ENCODE measurements around the gene DMRT3. TPM values are rescaled to one million over a fixed set of nuclear protein-coding genes. Genes with fewer than 3 reads are reported as not detected.

The DMRT3 gene
- total RNA-seq, 6 experiments from 2014 or later, result not detected

- no peaks in the 10 kb centered on the region for H3K36me3 Mint-ChIP-seq (ENCODE audit: low read depth)
- no peak for TF ChIP-seq CTCF (IDR thresholded peaks at IDR 0.05)
- H3K4me3 Mint-ChIP-seq, result peak overlapping the region; percentile 56; the same call in 1 of the 2 replicates
- peaks cover 9% of the 10 kb centered on the region for H3K4me1 Mint-ChIP-seq (ENCODE audit: low read depth)
- H3K27ac Mint-ChIP-seq, result no peak overlapping the region
- H3K9me3 Mint-ChIP-seq, result no peaks in the 10 kb centered on the region
- H3K27me3 Mint-ChIP-seq (ENCODE audit: insufficient read depth), result peaks cover 34% of the 10 kb centered on the region
- DNase-seq, result no peak
Observed at GRCh38 chr9:967436-967835, 9.0 kb upstream of the DMRT3 start.

GRCh38 chr9:967903-968641 is 8.4 kb upstream of the DMRT3 start:
- peak; percentile 4 for DNase-seq
- H3K4me1 Mint-ChIP-seq (ENCODE audit: low read depth), result peaks cover 9% of the 10 kb centered on the region
- no peak for TF ChIP-seq CTCF (IDR thresholded peaks at IDR 0.05)

GRCh38 chr9:969310-970150 is 6.9 kb upstream of the DMRT3 start:
- H3K4me3 Mint-ChIP-seq, result no peak overlapping the region
- peaks cover 9% of the 10 kb centered on the region for H3K4me1 Mint-ChIP-seq (ENCODE audit: low read depth)
- TF ChIP-seq CTCF (IDR thresholded peaks at IDR 0.05), result no peak
- H3K9me3 Mint-ChIP-seq, result peaks cover 4% of the 10 kb centered on the region; the same call in 1 of the 2 replicates
- H3K36me3 Mint-ChIP-seq (ENCODE audit: low read depth), result no peaks in the 10 kb centered on the region
- DNase-seq, result no peak
- H3K27me3 Mint-ChIP-seq (ENCODE audit: insufficient read depth), result peaks cover 49% of the 10 kb centered on the region
- H3K27ac Mint-ChIP-seq, result no peak overlapping the region

More at GRCh38 chr9:967903-968641, 8.4 kb upstream of the DMRT3 start:
- H3K36me3 Mint-ChIP-seq (ENCODE audit: low read depth), result no peaks in the 10 kb centered on the region
- peak overlapping the region; percentile 56; the same call in 1 of the 2 replicates for H3K4me3 Mint-ChIP-seq
- peaks cover 34% of the 10 kb centered on the region for H3K27me3 Mint-ChIP-seq (ENCODE audit: insufficient read depth)
- H3K27ac Mint-ChIP-seq, result no peak overlapping the region
- no peaks in the 10 kb centered on the region for H3K9me3 Mint-ChIP-seq

- TF ChIP-seq CTCF (IDR thresholded peaks at IDR 0.05), result no peak
- peaks cover 4% of the 10 kb centered on the region; the same call in 1 of the 2 replicates for H3K9me3 Mint-ChIP-seq
- no peak overlapping the region for H3K4me3 Mint-ChIP-seq
- peaks cover 57% of the 10 kb centered on the region for H3K27me3 Mint-ChIP-seq (ENCODE audit: insufficient read depth)
- H3K4me1 Mint-ChIP-seq (ENCODE audit: low read depth), result peaks cover 9% of the 10 kb centered on the region
- H3K27ac Mint-ChIP-seq, result no peak overlapping the region
- DNase-seq, result no peak
- no peaks in the 10 kb centered on the region for H3K36me3 Mint-ChIP-seq (ENCODE audit: low read depth)
Observed at GRCh38 chr9:970151-970996, 6.1 kb upstream of the DMRT3 start.

GRCh38 chr9:971901-972500 is 4.5 kb upstream of the DMRT3 start:
- Mint-ChIP-seq H3K4me1 (ENCODE audit: low read depth) (peaks cover 9% of the 10 kb centered on the region), H3K27ac (no peak overlapping the region), H3K27me3 (ENCODE audit: insufficient read depth) (peaks cover 57% of the 10 kb centered on the region), H3K36me3 (ENCODE audit: low read depth) (0 out of 2 replicates have a peak, but pooled peaks cover 5% of the 10 kb centered on the region), H3K4me3 (no peak overlapping the region), H3K9me3 (peaks cover 4% of the 10 kb centered on the region; the same call in 1 of the 2 replicates)
- no peak for DNase-seq
- TF ChIP-seq CTCF (IDR thresholded peaks at IDR 0.05), result no peak

Data from HFFc6 (cell line).